Gastroesophageal sphincter (tissue), 4 donors: ENCODE measurements around the gene BTBD1. TPM values are rescaled to one million over a fixed set of nuclear protein-coding genes. Genes with fewer than 3 reads are reported as not detected.
A peak's percentile ranks its signal among the peaks of the same experiment; 100 is the strongest.
"Not testable (repeated sequence)": the region's sequence is repeated elsewhere in the genome, so short reads cannot be mapped to it uniquely, and the experiment has no call there.

Experiments used
- ATAC-seq: fragments of 150-250 bp; one replicate; pipeline ENCODE4 v1.9.1; 2016; ENCODE audit warnings: mild to moderate bottlenecking, moderate library complexity
- H3K27ac ChIP-seq, 4 donors: fragments of 200-600 bp; sonication (generic) in 3 of 4; 1 replicate in 3 of 4; 2 replicates in 1 of 4; pipeline ENCODE4 v1.5.1; 2016 to 2019
- H3K27me3 ChIP-seq: fragments of 200-600 bp; sonication (generic); one replicate; pipeline ENCODE4 v1.5.1; 2019
- H3K36me3 ChIP-seq, 2 donors: fragments of 200-600 bp; sonication (generic); one replicate each; pipeline ENCODE4 v1.5.1; 2019; ENCODE audit warnings: control low read depth in 1 of 2
- H3K4me1 ChIP-seq, 3 donors: fragments of 200-600 bp; sonication (generic); 1 replicate in 2 of 3; 2 replicates in 1 of 3; pipeline ENCODE4 v1.5.1; 2016 to 2019; ENCODE audit warnings: control low read depth in 2 of 3
- H3K4me3 ChIP-seq, 2 donors: fragments of 200-600 bp; sonication (generic); one replicate each; pipeline ENCODE4 v1.5.1; 2019; ENCODE audit warnings: mild to moderate bottlenecking in 1 of 2, moderate library complexity in 1 of 2
- H3K9me3 ChIP-seq, 3 donors: fragments of 200-600 bp; sonication (generic); one replicate each; pipeline ENCODE4 v1.5.1; 2017 to 2019; ENCODE audit warnings: control low read depth in 2 of 3
- CTCF ChIP-seq, 4 experiments: fragments of 200-600 bp in 2 of 4; fragments of 450-650 bp in 2 of 4; sonication (generic) in 1 of 4; IDR thresholded peaks; one replicate each; pipeline ENCODE4 v1.5.1; 2017 to 2019; ENCODE audit warnings: antibody characterized with exemption in 4 of 4, mild to moderate bottlenecking in 2 of 4, moderate library complexity in 2 of 4
- EP300 ChIP-seq: sonication (generic); formaldehyde crosslinking; IDR thresholded peaks from one replicate; pipeline ENCODE4 v1.6.1; 2017; ENCODE audit warnings: antibody characterized with exemption, mild to moderate bottlenecking
- POLR2A ChIP-seq, 2 donors: fragments of 450-650 bp; IDR thresholded peaks; one replicate each; pipeline ENCODE4 v1.6.1; 2017; ENCODE audit warnings: antibody characterized with exemption in 2 of 2, mild to moderate bottlenecking in 2 of 2, moderate library complexity in 1 of 2
- POLR2AphosphoS5 ChIP-seq: sonication (generic); formaldehyde crosslinking; IDR thresholded peaks from one replicate; pipeline ENCODE4 v1.6.1; 2017; ENCODE audit warnings: antibody characterized with exemption
- WGBS, 2 donors: methylation state at CpG; one replicate each; pipeline ENCODE4 v1.1.5; 2018; ENCODE audit warnings: low coverage in 1 of 2; 5-methylcytosine and 5-hydroxymethylcytosine counted together
- total RNA-seq, 4 donors: library from RNA; depleted of rRNA; stranded (reverse); fragments of >200 nt; gene quantifications; one replicate each; pipeline ENCODE4 v1.1.0, GENCODE V29; 2016

BTBD1 gene
- total RNA-seq, 4 donors from 2014 or later: 48.6 to 69.6 (median 60.5) TPM

GRCh38 chr15:83081256-83082014 is 14.4 kb upstream of the BTBD1 start:
- no peak for ATAC-seq
- H3K4me1 ChIP-seq: no peaks in the 10 kb centered on the region
- H3K27me3 ChIP-seq: peaks cover 40% of the 10 kb centered on the region
- TF ChIP-seq POLR2AphosphoS5 (no peak), CTCF (IDR thresholded peaks at IDR 0.05) (no peak)
- H3K36me3 ChIP-seq: no peaks in the 10 kb centered on the region
- H3K9me3 ChIP-seq: no peaks in the 10 kb centered on the region
- no peak overlapping the region for H3K4me3 ChIP-seq
- WGBS, 2 donors: 76 to 93% methylated on average over 3 to 5 of the region's 5 CpGs
- H3K27ac ChIP-seq: no peak overlapping the region

- no peaks in the 10 kb centered on the region for H3K4me1 ChIP-seq
- 54 to 59% methylated on average over 3 to 5 of the region's 7 CpGs for WGBS, 2 donors
- ATAC-seq: no peak
- TF ChIP-seq POLR2AphosphoS5: no peak
- no peak for TF ChIP-seq CTCF (IDR thresholded peaks at IDR 0.05)
- no peak for TF ChIP-seq POLR2A (IDR thresholded peaks at IDR 0.05)
- no peak for TF ChIP-seq EP300
- no peak overlapping the region for H3K4me3 ChIP-seq
- H3K36me3 ChIP-seq: no peaks in the 10 kb centered on the region
- H3K9me3 ChIP-seq: peaks cover 0 to 7% (median 0%) of the 10 kb centered on the region in 3 donors
- peaks cover 38% of the 10 kb centered on the region for H3K27me3 ChIP-seq
- H3K27ac ChIP-seq: no peak overlapping the region
These were observed 11.7 kb upstream of the BTBD1 start for GRCh38 chr15:83078712-83079111.

GRCh38 chr15:83077491-83078230 is 10.6 kb upstream of the BTBD1 start:
- no peak overlapping the region for H3K4me3 ChIP-seq
- no peaks in the 10 kb centered on the region for H3K36me3 ChIP-seq
- H3K27ac ChIP-seq: no peak overlapping the region
- no peak for ATAC-seq
- no peak for TF ChIP-seq EP300
- no peak for TF ChIP-seq POLR2AphosphoS5
- no peak for TF ChIP-seq POLR2A (IDR thresholded peaks at IDR 0.05)
- TF ChIP-seq CTCF (IDR thresholded peaks at IDR 0.05): no peak
- peaks cover 0 to 18% (median 0%) of the 10 kb centered on the region in 3 donors for H3K9me3 ChIP-seq
- peaks cover 31% of the 10 kb centered on the region for H3K27me3 ChIP-seq
- WGBS, 2 donors: 22 to 38% methylated on average over 5 of the region's 5 CpGs
- no peaks in the 10 kb centered on the region for H3K4me1 ChIP-seq

- 66 to 80% methylated on average over 2 to 4 of the region's 6 CpGs for WGBS, 2 donors
- H3K27me3 ChIP-seq, ATAC-seq, H3K27ac ChIP-seq, H3K4me3 ChIP-seq, H3K36me3 ChIP-seq: not testable (repeated sequence)
- Histone ChIP-seq H3K4me1 (peaks cover 0 to 22% (median 11%) of the 10 kb centered on the region in 3 donors), H3K9me3 (peaks cover 0 to 19% (median 0%) of the 10 kb centered on the region in 3 donors)
These were observed 2.2 kb upstream of the BTBD1 start for GRCh38 chr15:83069211-83069642.

GRCh38 chr15:83068054-83068453 is 1.0 kb upstream of the BTBD1 start:
- no peak for ATAC-seq
- TF ChIP-seq POLR2AphosphoS5 (no peak), CTCF (IDR thresholded peaks at IDR 0.05) (no peak), POLR2A (IDR thresholded peaks at IDR 0.05) (no peak), EP300 (no peak)
- H3K36me3 ChIP-seq: no peaks in the 10 kb centered on the region
- peaks cover 0 to 33% (median 20%) of the 10 kb centered on the region in 3 donors for H3K4me1 ChIP-seq
- H3K27ac ChIP-seq: peak overlapping the region in 3 of 4 donors; percentile 93 to 98 (median 93)
- H3K9me3 ChIP-seq: peaks cover 0 to 7% (median 0%) of the 10 kb centered on the region in 3 donors
- H3K4me3 ChIP-seq: no peak overlapping the region
- 77 to 100% methylated on average over 2 to 6 of the region's 6 CpGs for WGBS, 2 donors
- no peaks in the 10 kb centered on the region for H3K27me3 ChIP-seq
